Neural cell (in vitro differentiated cells): ENCODE data around the gene SKIL. TPM values are rescaled to one million over a fixed set of nuclear protein-coding genes. Genes with fewer than 3 reads are reported as not detected.

Experiments
- H2AFZ ChIP-seq: fragments of 200-600, 300-800 bp; sonication (generic), shearing (Covaris generic); 2 replicates; pipeline ENCODE4 v1.6.0; 2014; ENCODE audit warnings: low read depth, mild to moderate bottlenecking, antibody characterized with exemption, low read length, moderate library complexity
- H3F3A ChIP-seq: fragments of 200-600 bp; shearing (Covaris generic); 2 replicates; pipeline ENCODE4 v1.6.1; 2016; ENCODE audit warnings: mild to moderate bottlenecking, moderate library complexity, mixed read lengths, antibody characterized with exemption, low read length; ENCODE audit not compliant: insufficient read depth, poor library complexity, severe bottlenecking
- H3K27ac ChIP-seq: fragments of 200-600, 300-800 bp; sonication (generic), shearing (Covaris generic); 2 replicates; pipeline ENCODE4 v1.5.1; 2014; ENCODE audit warnings: mild to moderate bottlenecking, low read length, moderate library complexity
- H3K27me3 ChIP-seq: fragments of 300-800, 200-600 bp; sonication (generic), shearing (Covaris generic); 2 replicates; pipeline ENCODE4 v1.6.0; 2014; ENCODE audit warnings: mild to moderate bottlenecking, low read depth, low read length, moderate library complexity; ENCODE audit not compliant: insufficient read depth
- H3K36me3 ChIP-seq: fragments of 300-800, 200-600 bp; sonication (generic), shearing (Covaris generic); 2 replicates; pipeline ENCODE4 v1.5.1; 2014; ENCODE audit warnings: mild to moderate bottlenecking, antibody characterized with exemption, low read length, moderate library complexity; ENCODE audit not compliant: insufficient read depth
- H3K4me2 ChIP-seq: fragments of 300-800, 200-600 bp; sonication (generic), shearing (Covaris generic); 2 replicates; pipeline ENCODE4 v1.6.0; 2014; ENCODE audit warnings: mild to moderate bottlenecking, low read length
- H3K4me3 ChIP-seq: fragments of 300-800, 200-600 bp; sonication (generic), shearing (Covaris generic); 2 replicates; pipeline ENCODE4 v1.5.1; 2014; ENCODE audit warnings: mild to moderate bottlenecking, low read length, moderate library complexity
- H3K79me2 ChIP-seq: fragments of 200-600 bp; shearing (Covaris generic); replicated peaks from 2 replicates; pipeline ENCODE4 v1.6.0; 2014; ENCODE audit warnings: mild to moderate bottlenecking, low read length, moderate library complexity; ENCODE audit not compliant: insufficient read depth
- H3K9ac ChIP-seq: fragments of 300-800, 200-600 bp; sonication (generic), shearing (Covaris generic); 2 replicates; pipeline ENCODE4 v1.6.1; 2016; ENCODE audit warnings: mild to moderate bottlenecking, low read length, mixed read lengths
- H3K9me2 ChIP-seq: fragments of 200-600 bp; shearing (Covaris generic); 2 replicates; pipeline ENCODE4 v1.6.1; 2016; ENCODE audit warnings: mild to moderate bottlenecking, low read length, mixed read lengths; ENCODE audit not compliant: insufficient read depth
- H3K9me3 ChIP-seq: fragments of 200-600, 300-800 bp; sonication (generic), shearing (Covaris generic); 2 replicates; pipeline ENCODE4 v1.6.1; 2016; ENCODE audit warnings: mild to moderate bottlenecking, mixed run types, low read length, moderate library complexity, mixed read lengths
- H4K20me1 ChIP-seq: fragments of 200-600 bp; shearing (Covaris generic); 2 replicates; pipeline ENCODE4 v1.6.1; 2016; ENCODE audit warnings: mild to moderate bottlenecking, mixed run types; ENCODE audit not compliant: insufficient read depth
- CTCF ChIP-seq: fragments of 450-650 bp; IDR thresholded peaks from 2 replicates; pipeline ENCODE4 v1.5.1; 2014; ENCODE audit warnings: antibody characterized with exemption, mild to moderate bottlenecking, moderate library complexity; ENCODE audit not compliant: poor library complexity, severe bottlenecking
- EP300 ChIP-seq: fragments of 450-650 bp; conservative IDR thresholded peaks from 2 replicates; pipeline ENCODE4 v1.6.1; 2014; ENCODE audit warnings: antibody characterized with exemption, mild to moderate bottlenecking, moderate library complexity; ENCODE audit not compliant: poor library complexity, severe bottlenecking
- EZH2 ChIP-seq: fragments of 200-600, 300-800 bp; shearing (Covaris generic), sonication (generic); IDR thresholded peaks from 2 replicates; pipeline ENCODE4 v1.6.1; 2014; ENCODE audit warnings: antibody characterized with exemption, low read length, borderline replicate concordance, mild to moderate bottlenecking; ENCODE audit not compliant: insufficient read depth, poor library complexity, severe bottlenecking
- MXI1 ChIP-seq: fragments of 450-650 bp; conservative IDR thresholded peaks from 2 replicates; pipeline ENCODE4 v1.6.1; 2014; ENCODE audit warnings: antibody characterized with exemption, mild to moderate bottlenecking; ENCODE audit not compliant: poor library complexity, severe bottlenecking
- POLR2AphosphoS5 ChIP-seq: IDR thresholded peaks from 2 replicates; pipeline ENCODE4 v1.6.1; 2012
- RAD21 ChIP-seq: fragments of 450-650 bp; conservative IDR thresholded peaks from 2 replicates; pipeline ENCODE4 v1.6.1; 2014; ENCODE audit warnings: antibody characterized with exemption, mild to moderate bottlenecking, moderate library complexity
- REST ChIP-seq: IDR thresholded peaks from 2 replicates; pipeline ENCODE4 v1.6.1; 2012; ENCODE audit warnings: borderline replicate concordance
- SMC3 ChIP-seq: fragments of 450-650 bp; conservative IDR thresholded peaks from 2 replicates; pipeline ENCODE4 v1.6.1; 2014; ENCODE audit warnings: antibody characterized with exemption, mild to moderate bottlenecking, moderate library complexity; ENCODE audit not compliant: poor library complexity
- TAF1 ChIP-seq: IDR thresholded peaks from 2 replicates; pipeline ENCODE4 v1.6.1; 2012; ENCODE audit warnings: low read depth
- polyA plus RNA-seq: library from polyadenylated mRNA; depleted of rRNA; stranded (reverse); fragments of >200 nt; gene quantifications from 2 replicates; pipeline ENCODE4 v1.2.3, GENCODE V29; 2014

SKIL gene
- polyA plus RNA-seq, 1 donor from 2014 or later, result 36.9 TPM

- H3K4me2 ChIP-seq, result no peak overlapping the region
- H3K9me3 ChIP-seq, result no peaks in the 10 kb centered on the region
- no peaks in the 10 kb centered on the region for H3K27me3 ChIP-seq
- no peak overlapping the region for H2AFZ ChIP-seq
- H3K36me3 ChIP-seq, result no peaks in the 10 kb centered on the region
- H3K27ac ChIP-seq, result no peak overlapping the region
- TF ChIP-seq MXI1, result no peak
- H3K9me2 ChIP-seq, result no peaks in the 10 kb centered on the region
- no peaks in the 10 kb centered on the region for H3K79me2 ChIP-seq
- no peak overlapping the region for H3K4me3 ChIP-seq
- no peaks in the 10 kb centered on the region for H3F3A ChIP-seq
- no peak overlapping the region for H3K9ac ChIP-seq
- H4K20me1 ChIP-seq, result no peaks in the 10 kb centered on the region
Measured at GRCh38 chr3:170330366-170330765, 27.1 kb upstream of the SKIL start.

- Histone ChIP-seq H3K9me3 (no peaks in the 10 kb centered on the region), H3K9me2 (no peaks in the 10 kb centered on the region), H2AFZ (no peak overlapping the region), H3K9ac (no peak overlapping the region), H4K20me1 (no peaks in the 10 kb centered on the region), H3K27me3 (no peaks in the 10 kb centered on the region), H3K79me2 (no peaks in the 10 kb centered on the region), H3K27ac (no peak overlapping the region), H3K36me3 (no peaks in the 10 kb centered on the region), H3K4me3 (no peak overlapping the region), H3K4me2 (no peak overlapping the region), H3F3A (no peaks in the 10 kb centered on the region)
- no peak for TF ChIP-seq CTCF
- no peak for TF ChIP-seq MXI1
- TF ChIP-seq EZH2, result no peak
- no peak for TF ChIP-seq POLR2AphosphoS5
- no peak for TF ChIP-seq RAD21
- no peak for TF ChIP-seq EP300
- TF ChIP-seq REST, result no peak
- no peak for TF ChIP-seq TAF1
- TF ChIP-seq SMC3, result no peak
Measured at GRCh38 chr3:170331143-170331542, 26.4 kb upstream of the SKIL start.

GRCh38 chr3:170337420-170337819 lies 20.1 kb upstream of the SKIL start:
- H3K9me3 ChIP-seq, result no peaks in the 10 kb centered on the region
- H3F3A ChIP-seq, result no peaks in the 10 kb centered on the region
- H3K27me3 ChIP-seq, result no peaks in the 10 kb centered on the region
- no peaks in the 10 kb centered on the region for H4K20me1 ChIP-seq
- no peak overlapping the region for H3K9ac ChIP-seq
- H3K79me2 ChIP-seq, result no peaks in the 10 kb centered on the region
- H3K36me3 ChIP-seq, result no peaks in the 10 kb centered on the region
- TF ChIP-seq RAD21 (no peak), CTCF (no peak), REST (no peak)
- no peak overlapping the region for H3K4me3 ChIP-seq
- H3K27ac ChIP-seq, result no peak overlapping the region
- H3K4me2 ChIP-seq, result no peak overlapping the region
- H3K9me2 ChIP-seq, result no peaks in the 10 kb centered on the region
- no peak overlapping the region for H2AFZ ChIP-seq
